OCI-LY1 (cell line): ENCODE data around the gene ZSCAN21.
A peak's percentile ranks its signal among the peaks of the same experiment; 100 is the strongest.

ENCODE experiments used
- CTCF ChIP-seq: fragments of 200-600 bp; sonication (generic), shearing (Covaris generic); IDR thresholded peaks from 2 replicates; pipeline ENCODE4 v1.5.1; 2017; ENCODE audit warnings: mild to moderate bottlenecking, antibody characterized with exemption, low read length, moderate library complexity, mixed read lengths
- EZH2 ChIP-seq: fragments of 200-600 bp; sonication (generic), shearing (Covaris generic); IDR thresholded peaks from 2 replicates; pipeline ENCODE4 v1.8.0; 2017; ENCODE audit warnings: borderline replicate concordance, mixed run types, mild to moderate bottlenecking, antibody characterized with exemption, low read length, moderate library complexity, mixed read lengths

GRCh38 chr7:100016215-100016901 lies 33.2 kb upstream of the ZSCAN21 start:
- peak; percentile 19; the same call in 1 of the 2 replicates for TF ChIP-seq CTCF
- TF ChIP-seq EZH2 = no peak
